ENCODE results near the gene MSI2. TPM values are rescaled to one million over a fixed set of nuclear protein-coding genes. Genes with fewer than 3 reads are reported as not detected.

MSI2 gene
- total RNA-seq, 1 experiment from 2014 or later = 13.8 TPM

DNA sequence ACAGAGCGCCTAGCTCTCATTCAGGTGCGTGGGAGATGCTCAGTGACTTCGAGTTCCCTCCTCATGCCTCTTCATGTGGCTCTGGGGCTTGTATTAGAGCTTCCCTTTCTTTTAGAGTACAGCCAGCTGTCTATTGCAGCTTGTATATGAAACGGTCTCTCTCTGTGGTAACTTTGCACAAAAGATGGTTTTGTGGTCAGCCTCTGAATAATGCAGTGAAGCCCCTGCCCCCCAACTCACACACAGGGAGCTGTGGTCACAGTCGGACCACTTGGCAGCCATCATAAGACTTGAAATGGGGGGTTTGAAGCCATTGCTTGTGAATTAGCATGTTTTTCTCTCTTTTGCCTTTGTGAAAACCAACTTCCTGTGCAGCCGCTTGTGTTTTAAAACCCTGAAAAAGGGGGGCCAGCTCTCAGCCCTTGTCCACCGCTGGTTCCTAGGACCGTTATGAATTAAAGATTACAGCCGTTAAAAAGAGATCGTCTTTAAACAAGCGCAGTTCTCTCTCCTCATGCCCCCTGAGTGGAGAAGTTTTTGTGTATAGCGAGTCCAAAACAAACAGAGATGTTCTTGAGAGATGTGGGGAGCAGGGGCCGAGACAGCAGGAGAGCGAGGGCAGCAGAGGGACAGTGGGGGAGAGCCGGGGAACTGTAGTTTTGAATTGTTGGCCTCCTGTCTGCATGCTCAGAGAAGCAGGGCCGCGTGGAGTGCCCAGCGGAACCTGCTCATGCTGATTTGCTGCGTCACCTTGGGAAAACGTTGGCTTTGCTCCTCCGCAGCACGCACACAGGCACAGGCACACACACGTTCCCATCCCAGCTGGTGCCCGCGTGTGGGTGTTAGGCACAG lies 199.0 kb downstream of the MSI2 start:
- DNase-seq (ENCODE audit: low read depth) = no peak

DNA sequence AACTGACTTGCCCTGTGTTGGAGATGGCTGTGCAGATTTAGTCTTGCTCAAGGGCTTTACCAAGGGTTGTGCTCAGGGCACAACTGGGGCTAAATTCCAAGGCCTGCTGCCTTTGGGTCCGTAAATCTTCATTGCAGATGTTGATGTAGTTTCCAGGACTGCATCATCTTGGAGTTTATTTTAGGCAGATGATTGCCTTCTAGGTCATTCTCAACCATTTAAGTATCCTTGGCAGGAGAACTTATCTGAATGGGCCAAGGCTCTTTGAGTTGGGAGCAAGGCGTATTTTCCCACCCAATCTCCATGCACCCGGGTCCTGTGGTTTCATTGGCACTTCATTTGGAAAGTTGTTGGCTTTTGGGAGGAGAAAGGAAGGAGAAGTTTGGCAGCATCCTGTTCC lies 200.3 kb downstream of the MSI2 start:
- no peak for DNase-seq (ENCODE audit: low read depth)

GRCh38 chr17:57457188-57457587 lies 200.9 kb downstream of the MSI2 start:
- DNase-seq (ENCODE audit: low read depth) = no peak

DNA sequence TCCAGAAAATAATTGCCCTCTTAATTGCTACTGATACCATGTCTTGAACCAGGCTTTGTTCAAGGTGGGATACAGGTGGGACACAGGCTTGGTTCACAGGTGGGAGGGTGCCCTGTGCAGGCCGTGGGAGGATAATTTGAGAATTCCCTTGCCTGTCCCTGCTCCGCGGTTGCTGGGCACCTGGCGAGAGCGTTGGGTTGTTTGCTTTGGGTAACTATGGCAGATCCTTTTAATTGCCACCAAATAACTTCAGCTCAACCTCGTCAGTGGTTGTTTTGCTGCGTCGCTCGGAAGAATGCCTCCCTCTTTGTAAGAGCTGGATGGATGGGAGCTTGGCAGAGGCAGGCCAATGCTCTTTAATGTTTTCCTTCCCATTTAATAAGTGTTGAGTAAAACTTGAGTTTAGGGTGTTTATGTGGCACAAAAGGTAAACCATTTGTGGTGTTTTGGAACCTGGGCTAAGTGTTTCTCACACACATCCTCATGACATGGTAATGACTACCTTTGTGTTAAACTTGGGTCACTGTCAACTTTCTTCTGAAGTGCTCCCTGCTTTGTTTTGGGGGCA lies 202.5 kb downstream of the MSI2 start:
- DNase-seq (ENCODE audit: low read depth) = no peak

GRCh38 chr17:57459286-57459915 lies 203.1 kb downstream of the MSI2 start:
- peak; percentile 79 for DNase-seq (ENCODE audit: low read depth)

DNA sequence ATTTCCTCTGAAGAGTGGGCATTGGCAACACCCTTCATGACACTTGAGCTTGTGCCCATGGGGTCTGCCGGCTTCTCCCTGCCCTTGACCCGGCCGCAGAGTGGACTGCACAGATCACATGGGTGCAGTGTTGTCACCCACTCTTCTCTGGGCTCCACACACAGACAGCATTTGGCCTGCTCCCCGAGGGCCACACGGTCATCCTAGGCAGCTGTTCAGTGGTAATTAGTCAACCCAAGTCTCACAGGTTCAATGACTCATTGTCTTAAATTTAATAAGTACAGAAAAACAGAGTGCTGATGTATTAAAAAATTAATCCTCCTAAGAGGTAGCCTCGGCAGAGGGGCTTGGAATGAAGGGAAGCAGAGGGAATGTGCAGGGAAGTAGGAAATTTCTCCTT lies 204.8 kb downstream of the MSI2 start:
- DNase-seq (ENCODE audit: low read depth) = peak; percentile 25

DNA sequence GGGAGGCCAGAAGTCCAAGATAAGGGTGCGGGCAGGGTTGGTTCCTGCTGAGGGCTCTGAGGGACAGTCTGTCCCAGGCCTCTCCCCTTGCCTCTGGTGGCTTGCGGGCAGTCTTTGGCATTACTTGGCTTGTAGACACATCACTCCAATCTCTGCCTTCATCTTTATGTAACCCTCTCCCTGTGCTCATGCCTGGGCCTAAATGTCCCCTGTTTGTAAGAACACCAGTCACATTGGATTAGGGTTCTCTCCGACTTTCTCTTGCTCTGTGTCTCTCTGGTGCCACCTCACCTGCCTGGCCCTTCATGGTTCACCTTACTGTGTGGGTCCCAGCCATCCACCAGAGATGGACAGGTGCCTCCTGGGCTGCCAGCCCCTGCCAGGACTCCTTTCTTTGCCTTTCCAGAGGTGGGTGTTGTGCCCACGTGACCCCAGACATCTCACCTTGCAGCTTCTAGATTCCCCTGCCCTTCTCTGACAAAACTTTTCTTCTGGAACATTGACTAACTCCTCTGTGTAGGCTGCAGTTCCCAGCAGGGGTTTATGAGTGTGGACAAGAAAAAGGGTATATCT lies 205.8 kb downstream of the MSI2 start:
- DNase-seq (ENCODE audit: low read depth) = no peak

GRCh38 chr17:57463103-57463885 lies 207.0 kb downstream of the MSI2 start:
- DNase-seq (ENCODE audit: low read depth) = peak; percentile 86

GRCh38 chr17:57464191-57464864 lies 208.0 kb downstream of the MSI2 start:
- no peak for DNase-seq (ENCODE audit: low read depth)

DNA sequence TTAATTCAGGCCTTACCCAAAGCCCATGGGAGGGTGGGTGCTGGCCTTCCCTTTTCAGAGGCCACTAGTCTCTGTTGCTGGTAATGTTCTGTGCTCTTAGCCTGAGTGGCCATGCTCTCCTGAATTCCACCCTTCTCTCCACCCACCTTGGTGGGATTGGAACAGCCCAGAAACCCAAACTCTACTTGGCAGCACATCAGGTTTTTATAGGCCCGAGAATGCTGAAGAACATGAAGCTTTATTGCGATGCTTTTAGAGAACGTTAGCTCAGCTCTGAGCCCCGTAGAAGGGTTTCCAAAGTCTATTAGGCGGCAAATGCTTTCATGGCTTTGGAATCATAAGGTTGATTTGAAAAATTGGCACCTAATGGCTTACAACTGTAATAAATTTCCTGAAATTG lies 209.3 kb downstream of the MSI2 start:
- no peak for DNase-seq (ENCODE audit: low read depth)

- no peak for DNase-seq (ENCODE audit: low read depth)
These were observed 209.7 kb downstream of the MSI2 start for GRCh38 chr17:57466017-57466471.

DNA sequence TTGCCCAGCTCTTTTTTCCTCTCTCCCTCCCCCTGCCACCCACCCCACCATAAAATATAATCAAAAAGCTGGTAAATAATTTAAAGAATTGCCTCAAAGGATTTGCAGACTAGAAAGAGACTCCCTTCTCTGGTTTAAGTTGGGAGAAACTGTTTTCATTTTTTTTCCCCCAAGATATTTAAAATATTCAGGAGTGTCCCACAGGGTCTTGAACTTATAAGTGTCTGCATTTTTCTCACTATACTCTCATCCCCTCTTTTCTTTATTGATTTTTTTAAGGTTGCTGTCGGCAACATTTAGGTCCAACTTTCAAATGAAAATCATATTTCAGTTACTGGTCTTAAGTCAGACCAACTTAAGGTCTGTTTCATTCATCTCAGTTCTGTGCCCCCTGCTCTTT lies 210.2 kb downstream of the MSI2 start:
- no peak for DNase-seq (ENCODE audit: low read depth)

GRCh38 chr17:57467226-57467625 lies 210.9 kb downstream of the MSI2 start:
- no peak for DNase-seq (ENCODE audit: low read depth)

DNA sequence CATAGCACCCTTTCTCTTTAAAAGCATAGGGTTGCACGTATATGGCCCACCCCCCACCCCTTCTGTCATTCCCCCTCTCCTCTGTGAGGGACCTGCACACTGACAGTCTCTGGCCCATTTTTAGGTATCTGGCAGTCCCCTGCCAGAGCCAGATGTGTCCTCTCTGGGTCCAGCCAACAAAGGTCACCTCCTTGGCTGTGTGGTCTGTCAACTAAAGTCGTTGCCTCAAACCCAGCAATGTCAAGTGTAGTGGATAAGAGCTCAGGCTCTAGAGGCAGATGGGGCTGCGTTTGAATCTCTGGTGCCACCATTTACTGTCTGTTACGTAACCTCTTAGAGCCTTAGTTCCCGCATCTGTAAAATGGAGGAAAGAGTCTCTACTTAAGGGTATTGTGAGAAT lies 211.5 kb downstream of the MSI2 start:
- DNase-seq (ENCODE audit: low read depth) = no peak

DNA sequence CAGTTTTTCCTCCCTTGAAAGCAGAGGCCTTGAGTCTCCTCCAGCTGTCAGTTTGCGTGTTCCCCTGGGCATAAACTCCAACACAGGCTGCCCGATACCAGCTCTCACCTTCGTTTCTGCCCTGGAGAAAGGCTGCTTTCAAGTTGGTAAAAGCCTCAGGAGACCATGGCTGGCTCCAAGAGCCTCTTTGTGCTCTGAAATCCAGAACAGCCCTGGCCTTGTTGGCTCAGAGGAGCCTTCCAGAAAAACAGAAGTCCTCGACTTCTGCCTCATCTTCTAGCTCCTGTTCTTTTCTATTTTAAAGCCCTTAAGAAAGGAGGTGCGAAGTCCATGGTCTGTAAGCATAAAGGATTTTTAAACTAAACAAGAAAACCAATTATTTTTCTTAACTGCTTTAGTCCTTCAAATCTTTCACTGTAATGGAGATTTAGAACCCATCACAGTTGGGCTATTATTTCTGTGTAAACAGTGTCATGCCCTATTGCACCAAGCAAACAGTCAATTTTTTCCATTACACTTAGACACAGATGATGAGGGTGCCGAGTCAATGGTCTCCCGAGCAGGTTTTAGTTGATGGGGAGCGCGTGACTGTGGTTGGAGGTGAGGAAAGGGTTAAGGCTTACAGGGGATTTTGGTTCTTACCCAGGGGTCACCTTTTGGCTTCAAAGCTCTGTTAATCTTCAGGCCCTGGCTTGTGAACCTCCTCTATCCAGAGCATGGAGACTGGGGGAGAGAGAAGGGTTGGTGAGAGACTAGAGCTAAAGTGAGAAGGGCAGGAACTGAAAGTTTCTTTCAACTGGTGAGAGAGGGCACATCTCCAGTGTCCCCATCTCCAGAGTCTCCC lies 212.8 kb downstream of the MSI2 start:
- no peak for DNase-seq (ENCODE audit: low read depth)

DNA sequence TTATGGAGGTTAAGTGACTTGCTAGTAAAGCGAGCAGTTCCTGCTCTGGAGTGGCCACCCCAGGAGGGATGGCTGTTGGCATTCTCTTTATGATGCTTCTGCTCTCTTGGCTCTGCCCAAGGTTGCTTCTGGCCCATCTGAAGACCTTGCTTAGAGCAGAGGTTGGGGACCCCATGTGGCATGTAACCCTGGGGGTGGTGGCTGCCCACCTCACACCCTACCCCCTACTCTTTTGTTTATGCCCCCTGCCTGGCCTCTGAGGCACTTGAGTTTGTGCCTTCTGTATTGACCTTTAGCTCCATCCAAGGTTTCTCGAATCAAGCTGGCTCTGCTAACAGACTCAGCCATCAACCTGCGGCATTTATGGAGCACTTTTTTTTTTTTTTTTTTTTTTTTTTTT lies 214.6 kb downstream of the MSI2 start:
- DNase-seq (ENCODE audit: low read depth) = no peak

- DNase-seq (ENCODE audit: low read depth) = no peak
These were observed 215.6 kb downstream of the MSI2 start for GRCh38 chr17:57471868-57472368.

GRCh38 chr17:57475796-57476195 lies 219.5 kb downstream of the MSI2 start:
- no peak for DNase-seq (ENCODE audit: low read depth)

- DNase-seq (ENCODE audit: low read depth) = no peak
These were observed 221.4 kb downstream of the MSI2 start for GRCh38 chr17:57477522-57478362.
